GM19468 (cell line): Measurements from ENCODE around the gene TNFAIP1.

Source experiments
- ATAC-seq: cut with Tn5 transposase; IDR thresholded peaks from one replicate; pipeline ENCODE4 v1.9.1; 2021; ENCODE audit warnings: mild to moderate bottlenecking, moderate library complexity, moderate number of reproducible peaks; ENCODE audit not compliant: unreplicated experiment; ENCODE audit errors: extremely low read depth

The TNFAIP1 gene

DNA sequence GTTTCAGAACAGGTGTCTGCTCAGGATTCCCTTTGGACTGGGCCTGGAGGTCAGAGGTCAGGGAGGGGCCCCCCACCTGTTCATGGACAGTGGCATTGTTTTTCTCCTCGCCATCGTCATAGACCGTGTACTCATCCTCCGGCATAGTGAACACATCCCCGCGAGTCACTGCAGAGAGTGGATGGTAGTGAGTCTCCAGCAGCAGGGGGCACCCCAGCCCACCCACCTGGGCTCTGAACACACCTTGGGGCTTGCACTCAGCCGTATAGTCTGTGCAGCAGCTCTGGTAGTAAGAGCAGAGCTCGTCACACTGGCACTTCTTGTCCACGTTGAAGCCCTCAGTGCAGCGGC lies 34.1 kb downstream of the TNFAIP1 start:
- no peak for ATAC-seq

GRCh38 chr17:28370035-28370743 lies 34.6 kb downstream of the TNFAIP1 start, which contains the start of gene VTN:
VTN (minus strand) TSS chr17:28370307; CDS start chr17:28370203, 104 bp downstream.
- no peak for ATAC-seq

DNA sequence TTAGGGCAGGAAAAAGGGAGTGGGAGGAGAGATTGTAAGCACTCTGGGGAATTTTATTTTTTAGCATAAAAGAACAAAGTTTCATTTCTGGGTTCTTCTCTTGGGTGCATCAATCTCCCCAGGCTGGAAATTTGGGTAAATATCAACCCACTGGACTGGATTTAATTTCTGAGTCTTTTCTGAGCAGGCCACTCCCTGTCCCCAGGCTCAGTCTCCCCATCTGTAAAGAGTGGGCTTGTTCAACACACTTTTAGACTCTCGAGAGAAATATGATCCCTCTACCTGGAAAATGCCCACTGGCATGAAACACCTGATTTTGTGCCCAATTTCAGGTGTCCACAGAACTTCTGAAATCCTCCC lies 35.2 kb downstream of the TNFAIP1 start:
- ATAC-seq, result no peak

DNA sequence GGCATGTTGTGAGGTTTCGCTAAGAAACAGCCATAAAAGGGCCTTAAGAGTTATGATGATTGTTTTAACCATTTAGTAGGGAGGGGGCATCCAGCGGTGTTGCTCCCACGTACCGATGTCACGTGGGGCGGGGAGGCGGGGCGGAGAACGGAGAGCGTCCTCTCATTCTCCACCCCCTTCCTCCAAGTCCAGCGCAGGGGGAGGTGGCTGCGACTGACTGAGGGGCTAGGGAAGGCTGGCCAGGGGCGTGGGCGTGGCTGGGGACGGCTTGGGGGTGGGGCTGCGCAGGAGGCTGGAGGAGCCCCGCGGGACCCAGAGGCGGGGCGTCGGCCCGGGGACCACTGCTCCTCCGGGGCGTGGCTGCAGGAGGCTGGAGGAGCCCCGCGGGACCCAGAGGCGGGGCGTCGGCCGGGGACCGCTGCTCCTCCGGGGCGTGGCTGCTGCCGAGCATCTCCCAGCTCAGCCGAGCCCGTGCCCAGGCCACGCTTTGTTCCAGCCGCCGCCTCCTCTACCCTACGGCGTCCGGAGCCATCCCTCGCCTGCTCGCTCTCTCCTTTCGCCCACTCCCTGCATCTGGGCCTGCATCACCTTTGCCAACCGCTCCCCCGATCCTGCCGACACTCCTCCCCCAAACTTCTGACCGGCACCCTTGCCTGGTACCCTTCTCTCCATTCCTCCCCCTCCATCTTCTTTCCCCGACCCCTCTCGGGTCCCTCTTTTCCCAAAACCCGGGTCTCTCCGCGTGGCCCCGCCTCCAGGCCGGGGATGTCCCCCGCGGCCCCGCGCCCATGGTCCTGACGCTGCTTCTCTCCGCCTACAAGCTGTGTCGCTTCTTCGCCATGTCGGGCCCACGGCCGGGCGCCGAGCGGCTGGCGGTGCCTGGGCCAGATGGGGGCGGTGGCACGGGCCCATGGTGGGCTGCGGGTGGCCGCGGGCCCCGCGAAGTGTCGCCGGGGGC lies 36.0 kb downstream of the TNFAIP1 start, which contains the start of gene SARM1:
Gene SARM1 (plus strand): TSS at position 450 of the 958 bp plus-strand sequence. CDS start 339 bp downstream, at position 789.
- ATAC-seq, result peak; percentile 51

- no peak for ATAC-seq
Measured at GRCh38 chr17:28372203-28372944, 36.8 kb downstream of the TNFAIP1 start.

GRCh38 chr17:28372945-28373274 lies 37.3 kb downstream of the TNFAIP1 start:
- no peak for ATAC-seq

GRCh38 chr17:28379814-28380801 lies 44.5 kb downstream of the TNFAIP1 start:
- ATAC-seq, result no peak

- ATAC-seq, result no peak
Measured at GRCh38 chr17:28381141-28381825, 45.7 kb downstream of the TNFAIP1 start.

GRCh38 chr17:28384281-28385036 lies 48.9 kb downstream of the TNFAIP1 start:
- no peak for ATAC-seq

GRCh38 chr17:28385037-28385400 lies 49.5 kb downstream of the TNFAIP1 start:
- ATAC-seq, result no peak

- no peak for ATAC-seq
Measured at GRCh38 chr17:28385406-28385805, 49.8 kb downstream of the TNFAIP1 start.

- no peak for ATAC-seq
Measured at GRCh38 chr17:28386391-28386790, 50.8 kb downstream of the TNFAIP1 start.

DNA sequence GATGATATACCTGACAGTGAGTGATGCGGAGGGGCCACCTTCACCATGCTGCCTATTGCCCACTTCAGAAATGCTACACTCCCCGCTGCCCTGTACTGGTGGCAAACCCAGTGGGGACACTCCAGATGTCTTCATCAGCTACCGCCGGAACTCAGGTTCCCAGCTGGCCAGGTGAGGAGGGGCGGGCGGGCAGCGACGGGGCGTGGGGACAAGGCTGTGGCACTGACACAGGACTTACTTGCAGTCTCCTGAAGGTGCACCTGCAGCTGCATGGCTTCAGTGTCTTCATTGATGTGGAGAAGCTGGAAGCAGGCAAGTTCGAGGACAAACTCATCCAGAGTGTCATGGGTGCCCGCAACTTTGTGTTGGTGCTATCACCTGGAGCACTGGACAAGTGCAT lies 52.5 kb downstream of the TNFAIP1 start:
- no peak for ATAC-seq

DNA sequence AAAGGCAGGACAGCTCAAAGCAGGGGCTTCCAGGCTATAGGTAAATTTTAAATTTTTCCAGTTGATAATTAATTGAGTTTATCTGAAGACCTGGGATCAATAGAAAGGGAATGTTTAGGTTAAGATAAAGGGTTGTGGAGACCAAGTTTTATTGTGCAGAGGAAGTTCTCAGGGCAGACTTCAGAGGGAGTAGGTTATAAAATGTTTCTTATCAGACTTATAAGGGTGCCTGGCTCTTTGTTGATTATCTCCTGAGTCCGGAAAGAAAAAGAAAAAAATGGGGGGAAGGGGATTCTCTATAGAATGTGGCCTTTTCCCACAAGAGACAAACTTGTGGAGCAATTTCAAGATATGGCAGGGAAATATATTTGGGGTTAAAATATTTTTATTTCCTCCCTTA lies 54.6 kb downstream of the TNFAIP1 start:
- ATAC-seq, result no peak

DNA sequence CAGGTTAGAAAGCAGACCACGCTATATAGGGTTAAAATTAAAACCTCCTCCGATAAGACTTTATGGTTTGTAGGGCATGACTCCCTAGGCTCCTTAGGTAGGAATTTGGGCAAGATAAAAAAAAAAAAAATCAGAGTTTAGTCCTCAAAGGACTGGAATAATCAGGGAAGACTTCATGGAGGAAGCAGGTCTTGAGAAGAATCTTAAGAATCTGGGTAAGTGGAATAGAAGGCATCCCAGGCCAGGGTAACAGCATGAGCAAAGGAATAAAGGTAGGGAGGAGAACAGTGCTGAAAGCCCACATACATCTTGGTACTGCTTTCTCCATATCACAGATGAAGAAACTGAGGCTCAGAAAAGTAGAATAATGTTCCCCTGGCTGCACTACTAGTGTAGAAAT lies 55.0 kb downstream of the TNFAIP1 start:
- ATAC-seq, result no peak

DNA sequence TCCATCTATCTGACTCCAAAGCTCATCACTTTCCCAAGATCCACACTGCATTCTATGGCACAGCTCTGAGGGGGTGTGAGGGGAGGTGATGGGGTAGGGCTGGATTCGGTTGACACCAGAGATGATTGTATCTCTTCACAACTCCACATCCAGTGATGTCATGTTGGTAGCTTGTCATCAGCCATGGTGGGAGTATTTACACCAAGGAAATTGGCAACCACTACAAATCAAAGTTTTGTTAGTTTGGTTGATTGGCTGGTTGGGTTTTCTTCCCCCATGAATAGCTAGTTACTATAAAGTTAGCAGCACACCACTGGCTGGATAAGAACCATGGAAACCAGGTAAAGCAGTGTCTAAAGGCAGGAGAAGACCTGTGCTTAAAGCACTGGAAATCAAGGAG lies 55.4 kb downstream of the TNFAIP1 start:
- ATAC-seq, result no peak

DNA sequence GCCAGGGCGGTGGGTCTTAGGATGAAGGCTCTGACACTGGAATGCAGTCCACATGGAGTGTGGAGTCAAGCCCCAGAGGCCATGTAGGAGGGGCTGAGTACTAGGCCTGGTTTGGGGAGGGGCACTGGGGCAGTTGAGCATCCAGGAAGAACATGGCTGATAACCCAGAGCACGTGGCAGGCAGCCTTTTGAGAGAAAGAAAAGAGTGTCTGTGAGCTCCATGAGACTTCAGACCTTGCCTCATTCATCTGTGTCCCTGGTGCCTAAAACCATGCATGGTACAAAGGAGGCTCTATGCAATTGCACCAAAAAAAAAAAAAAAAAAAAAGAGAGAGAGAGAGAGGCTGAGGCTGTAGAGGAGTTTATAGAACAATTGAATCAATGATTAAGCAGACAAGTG lies 55.8 kb downstream of the TNFAIP1 start:
- no peak for ATAC-seq

- ATAC-seq, result no peak
Measured at GRCh38 chr17:28392491-28392890, 56.9 kb downstream of the TNFAIP1 start.
